Measurements from ENCODE around the gene ETNPPL. TPM values are rescaled to one million over a fixed set of nuclear protein-coding genes. Genes with fewer than 3 reads are reported as not detected.
"Not testable (repeated sequence)": the region's sequence is repeated elsewhere in the genome, so short reads cannot be mapped to it uniquely, and the experiment has no call there.

ETNPPL gene
- total RNA-seq, 1 experiment from 2014 or later, result not detected

DNA sequence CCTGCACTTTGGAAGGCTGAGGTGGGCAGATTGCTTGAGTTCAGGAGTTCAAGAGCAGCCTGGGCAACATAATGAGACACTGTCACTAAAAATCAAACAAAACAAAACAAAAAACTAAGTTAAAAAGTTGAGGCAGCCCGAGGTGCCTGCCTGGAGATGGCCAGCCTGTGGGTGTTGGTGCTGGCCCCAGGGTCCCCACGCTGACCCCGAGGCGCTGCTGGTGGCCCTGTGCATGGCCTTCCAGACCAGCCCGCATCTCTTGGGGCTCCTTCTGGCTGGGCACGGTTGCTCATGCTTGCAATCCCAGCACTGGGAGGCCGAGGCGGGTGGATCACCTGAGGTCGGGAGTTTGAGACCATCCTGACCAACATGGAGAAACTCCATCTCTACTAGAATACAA is 4.4 kb downstream of the ETNPPL start:
- no peak for DNase-seq (ENCODE audit: low read depth)

GRCh38 chr4:108754327-108754726 is 8.5 kb downstream of the ETNPPL start:
- DNase-seq (ENCODE audit: low read depth), result no peak

- no peak for DNase-seq (ENCODE audit: low read depth)
These were observed 11.5 kb downstream of the ETNPPL start for GRCh38 chr4:108751321-108751720.

DNA sequence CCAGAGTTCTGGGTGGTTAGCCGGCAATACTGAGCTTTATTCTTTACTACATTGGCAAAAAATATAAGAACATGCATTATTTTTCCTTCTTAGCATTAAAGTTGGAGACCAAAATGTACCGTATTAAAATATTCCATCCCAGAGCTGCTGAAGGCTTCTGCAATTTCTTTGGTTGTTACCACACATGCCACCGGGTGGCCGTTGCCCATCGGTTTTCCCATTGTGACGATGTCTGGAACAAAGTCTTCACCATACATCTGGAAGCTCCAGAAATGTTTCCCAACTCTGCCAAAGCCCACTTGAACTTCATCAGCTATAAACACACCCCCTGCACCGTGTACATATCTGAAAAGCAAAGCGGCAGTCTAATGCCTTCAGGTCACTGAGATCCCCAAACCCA is 13.7 kb downstream of the ETNPPL start:
- no peak for DNase-seq (ENCODE audit: low read depth)

DNA sequence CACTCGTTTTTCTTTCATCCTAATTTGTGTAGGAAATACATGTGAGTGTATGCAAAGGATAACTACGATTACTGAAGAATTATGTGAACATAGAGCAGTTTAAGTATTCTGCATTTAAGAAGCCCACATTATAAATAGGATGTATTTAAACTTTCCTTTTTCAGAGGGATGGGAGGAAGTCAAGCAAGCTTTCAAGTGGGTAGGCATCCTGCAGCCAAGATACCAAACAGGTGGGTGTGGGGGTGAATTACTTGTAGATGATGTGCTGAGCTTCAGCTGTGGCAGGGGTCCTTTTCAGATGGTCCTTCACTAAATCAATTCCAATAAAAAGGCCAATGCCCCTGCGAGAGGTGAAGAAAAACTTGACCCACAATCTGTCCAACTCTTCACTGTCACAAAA is 16.3 kb downstream of the ETNPPL start:
- no peak for DNase-seq (ENCODE audit: low read depth)

GRCh38 chr4:108744307-108744706 is 18.5 kb downstream of the ETNPPL start:
- DNase-seq (ENCODE audit: low read depth), result no peak

GRCh38 chr4:108742451-108743420 is 20.1 kb downstream of the ETNPPL start:
- DNase-seq (ENCODE audit: low read depth), result no peak

- DNase-seq (ENCODE audit: low read depth), result peak; percentile 41
These were observed 24.7 kb downstream of the ETNPPL start for GRCh38 chr4:108738003-108738706.

DNA sequence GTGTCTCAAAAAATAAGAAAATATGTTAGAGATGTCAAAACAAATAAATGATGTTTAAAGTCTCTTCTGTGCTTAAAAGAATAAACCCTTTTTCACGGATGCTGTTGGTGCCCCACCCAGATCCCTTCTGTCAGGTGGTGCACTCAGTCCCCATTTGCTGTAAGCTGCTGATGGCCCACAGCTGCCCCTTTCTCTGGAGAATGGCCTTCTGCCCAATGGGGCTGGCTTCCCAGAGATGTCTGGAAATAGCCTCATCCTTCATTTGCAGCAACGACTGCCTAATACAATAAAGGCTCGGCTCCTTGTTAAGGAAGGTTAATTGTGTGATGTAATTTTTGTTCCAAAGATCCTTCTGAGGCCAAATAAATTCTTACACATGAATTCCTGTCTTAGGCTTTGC is 31.8 kb downstream of the ETNPPL start:
- DNase-seq (ENCODE audit: low read depth), result no peak

GRCh38 chr4:108730579-108730978 is 32.3 kb downstream of the ETNPPL start:
- no peak for DNase-seq (ENCODE audit: low read depth)

GRCh38 chr4:108729731-108730130 is 33.1 kb downstream of the ETNPPL start:
- DNase-seq (ENCODE audit: low read depth), result no peak

DNA sequence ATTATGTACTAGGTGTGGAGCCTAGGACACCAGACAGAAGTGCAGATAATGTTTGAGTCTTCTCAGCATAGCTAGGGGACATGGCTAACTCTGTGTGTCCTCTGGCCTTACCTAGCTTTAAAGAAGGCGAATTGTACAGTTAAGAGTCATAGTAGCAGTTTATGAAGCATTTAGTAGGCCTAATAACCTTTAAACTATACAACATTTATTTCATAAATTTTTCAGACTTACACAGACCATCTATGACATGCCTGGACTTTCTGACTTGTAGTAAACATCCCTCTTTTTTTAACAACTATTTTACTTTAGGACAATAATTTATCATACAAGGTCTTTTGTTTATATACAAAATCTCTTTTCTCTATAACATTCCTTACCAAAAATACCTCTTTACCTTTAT is 37.4 kb downstream of the ETNPPL start:
- no peak for DNase-seq (ENCODE audit: low read depth)

- DNase-seq (ENCODE audit: low read depth), result no peak
These were observed 45.5 kb downstream of the ETNPPL start for GRCh38 chr4:108717386-108717785.

- no peak for DNase-seq (ENCODE audit: low read depth)
These were observed 46.5 kb downstream of the ETNPPL start for GRCh38 chr4:108716340-108716739.

- no peak for DNase-seq (ENCODE audit: low read depth)
These were observed 48.0 kb downstream of the ETNPPL start for GRCh38 chr4:108714880-108715279.

GRCh38 chr4:108710578-108710977 is 52.3 kb downstream of the ETNPPL start:
- DNase-seq (ENCODE audit: low read depth), result not testable (repeated sequence)

DNA sequence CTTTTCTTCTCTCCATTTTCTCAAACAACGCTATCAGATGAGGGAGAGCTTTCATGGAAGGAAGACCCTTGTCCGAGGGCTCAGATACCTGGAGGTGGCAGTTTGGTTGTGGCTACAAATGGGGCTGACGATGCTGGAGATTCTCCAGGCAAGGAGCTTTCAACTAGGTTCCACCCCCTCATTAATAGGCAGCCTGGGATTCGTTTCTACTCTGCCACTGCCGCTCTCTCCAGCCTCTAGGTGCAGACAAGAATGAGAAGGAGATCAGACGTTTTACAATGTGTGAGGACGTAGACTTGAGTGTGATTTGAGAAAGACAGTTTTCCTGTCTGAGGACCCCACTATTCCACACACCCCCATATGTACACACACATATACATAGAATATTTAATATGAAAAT is 53.1 kb downstream of the ETNPPL start:
- no peak for DNase-seq (ENCODE audit: low read depth)

DNA sequence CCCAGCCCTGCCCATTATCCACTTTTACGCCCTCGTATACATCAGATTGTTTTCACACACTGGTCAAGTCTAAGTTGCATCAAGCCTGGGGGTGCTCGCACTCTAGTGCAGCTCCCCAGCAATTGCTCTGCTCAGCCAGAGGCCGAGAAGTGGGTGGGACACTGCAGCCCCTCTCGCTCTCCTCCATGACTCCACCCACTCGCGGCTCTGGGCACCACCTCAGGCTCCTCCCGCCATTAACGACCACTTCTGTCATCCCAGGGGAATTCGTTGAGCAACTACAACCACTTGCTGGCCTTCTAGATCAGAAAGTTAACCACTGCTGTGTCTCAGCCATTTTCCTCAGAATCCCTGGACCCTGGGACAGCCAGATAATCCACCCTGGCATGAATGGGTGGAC is 53.6 kb downstream of the ETNPPL start:
- DNase-seq (ENCODE audit: low read depth), result no peak

DNA sequence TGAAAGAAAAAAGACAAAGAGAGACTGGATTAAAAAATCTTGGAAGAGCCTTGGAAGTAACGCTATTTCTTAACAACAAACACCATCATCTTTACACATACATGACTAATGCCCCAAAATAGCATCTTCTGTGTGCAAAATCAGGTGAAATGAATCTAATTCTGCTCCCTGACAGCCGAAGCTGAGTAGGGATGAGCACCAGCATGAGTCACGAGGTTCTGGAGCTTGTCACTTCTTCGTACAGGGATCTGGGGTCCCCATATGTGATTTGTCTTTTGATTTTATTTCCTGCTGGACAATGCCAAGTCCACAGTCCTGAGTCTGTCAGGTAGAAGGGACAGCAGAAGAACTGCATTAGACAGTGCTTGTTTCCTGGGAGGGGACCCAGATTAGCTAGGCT is 56.6 kb downstream of the ETNPPL start:
- no peak for DNase-seq (ENCODE audit: low read depth)

- no peak for DNase-seq (ENCODE audit: low read depth)
These were observed 58.9 kb downstream of the ETNPPL start for GRCh38 chr4:108703966-108704365.

DNA sequence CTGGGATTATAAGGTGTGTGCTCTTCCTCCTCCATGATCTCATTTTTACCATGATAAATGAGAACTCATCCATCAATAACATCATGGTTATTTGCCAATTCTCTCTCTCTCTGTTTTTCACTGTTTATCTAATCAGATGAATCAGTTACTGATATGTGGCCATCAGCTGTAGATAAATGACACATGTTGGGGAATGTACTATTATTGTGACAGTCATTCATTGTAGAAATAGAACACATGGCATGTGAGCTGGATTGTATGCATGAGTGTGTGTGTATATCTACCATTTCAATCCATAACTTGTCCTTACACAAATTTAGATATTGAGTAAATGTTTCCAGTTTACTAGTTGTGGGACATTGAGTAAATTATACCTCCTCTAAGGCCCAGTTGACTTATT is 59.5 kb downstream of the ETNPPL start:
- no peak for DNase-seq (ENCODE audit: low read depth)

- DNase-seq (ENCODE audit: low read depth), result peak; percentile 61
These were observed 59.9 kb downstream of the ETNPPL start for GRCh38 chr4:108702960-108703359.
